H1 (cell line): ENCODE results near the gene ATP2B1. TPM values are rescaled to one million over a fixed set of nuclear protein-coding genes. Genes with fewer than 3 reads are reported as not detected.

Source experiments
- CTCF ChIA-PET: fragments of 300-600 bp; sonication (Branson Sonifier 250); formaldehyde crosslinking; loops from one replicate; lab custom pipeline; 2021; ENCODE audit not compliant: partially characterized antibody; lab: Charles Lee
- POLR2A ChIA-PET: fragments of 300-600 bp; sonication (Branson Sonifier 250); formaldehyde crosslinking; loops from one replicate; lab custom pipeline; 2021; ENCODE audit warnings: inconsistent platforms; ENCODE audit not compliant: partially characterized antibody; lab: Charles Lee
- DNase-seq, 2 experiments: peaks; one replicate each; pipeline versions ENCODE4 v3.0.0 to v3.0.0-alpha.2; 2010 to 2022; ENCODE audit warnings: low spot score in 2 of 2, low read depth in 1 of 2, mixed read lengths in 1 of 2
- FAIRE-seq: peaks from 2 replicates; lab custom pipeline; 2011; peaks lifted over from hg19 to GRCh38; lab: Jason Lieb, UNC
- H2AFZ ChIP-seq: 2 replicates; pipeline ENCODE4 v1.8.1; 2012; ENCODE audit warnings: low read length, inconsistent platforms
- H2AK5ac ChIP-seq: 2 replicates; pipeline ENCODE4 v1.6.1; 2013; ENCODE audit warnings: low read depth, low read length
- H2BK120ac ChIP-seq: replicated peaks from 2 replicates; pipeline ENCODE3; 2013; ENCODE audit warnings: low read depth, low read length, inconsistent platforms
- H2BK12ac ChIP-seq: 2 replicates; pipeline ENCODE4 v1.6.1; 2013; ENCODE audit warnings: low read depth, low read length
- H2BK15ac ChIP-seq: 2 replicates; pipeline ENCODE4 v1.6.1; 2013; ENCODE audit warnings: low read length
- H2BK20ac ChIP-seq: 2 replicates; pipeline ENCODE4 v1.6.1; 2013; ENCODE audit warnings: low read length
- H2BK5ac ChIP-seq: 2 replicates; pipeline ENCODE4 v1.6.1; 2013; ENCODE audit warnings: low read depth, low read length
- H3K14ac ChIP-seq: 2 replicates; pipeline ENCODE4 v1.6.1; 2013; ENCODE audit warnings: inconsistent platforms; ENCODE audit not compliant: insufficient read length
- H3K18ac ChIP-seq: 2 replicates; pipeline ENCODE4 v1.6.1; 2013; ENCODE audit warnings: low read length; ENCODE audit errors: extremely low read depth
- H3K23ac ChIP-seq: 2 replicates; pipeline ENCODE4 v1.6.1; 2013; ENCODE audit warnings: inconsistent platforms; ENCODE audit not compliant: insufficient read length
- H3K23me2 ChIP-seq: 2 replicates; pipeline ENCODE4 v1.6.1; 2013; ENCODE audit warnings: low read depth, low read length
- H3K27ac ChIP-seq: 2 replicates; pipeline ENCODE4 v1.6.1; 2011; ENCODE audit warnings: low read depth, low read length, inconsistent platforms
- H3K27me3 ChIP-seq, 4 experiments: replicated peaks in 1 of 4; 1 replicate in 1 of 4; 2 replicates in 3 of 4; pipeline versions ENCODE4 v1.6.1 to v1.8.1; 2011 to 2013; ENCODE audit warnings: low read length in 3 of 4, mild to moderate bottlenecking in 3 of 4, inconsistent platforms in 2 of 4, mixed read lengths in 2 of 4, moderate library complexity in 1 of 4; ENCODE audit not compliant: control insufficient read depth in 3 of 4, insufficient read depth in 3 of 4; ENCODE audit errors: extremely low read depth in 1 of 4
- H3K36me3 ChIP-seq, 4 experiments: 2 replicates each; pipeline versions ENCODE4 v1.6.1 to v1.8.1; 2011 to 2013; ENCODE audit warnings: mild to moderate bottlenecking in 4 of 4, low read length in 3 of 4, moderate library complexity in 2 of 4, control low read depth in 1 of 4, inconsistent platforms in 1 of 4; ENCODE audit not compliant: insufficient read depth in 4 of 4, control insufficient read depth in 2 of 4
- H3K4ac ChIP-seq: replicated peaks from 2 replicates; pipeline ENCODE3; 2013; ENCODE audit warnings: low read length, low read depth, mixed read lengths, inconsistent platforms; ENCODE audit not compliant: insufficient read length
- H3K4me1 ChIP-seq, 4 experiments: replicated peaks in 1 of 4; 1 replicate in 1 of 4; 2 replicates in 3 of 4; pipeline versions ENCODE4 v1.6.1 to v1.8.1; 2011 to 2013; ENCODE audit warnings: low read length in 3 of 4, inconsistent platforms in 2 of 4, mixed read lengths in 1 of 4; ENCODE audit not compliant: insufficient read depth in 4 of 4, control insufficient read depth in 3 of 4
- H3K4me2 ChIP-seq, 2 experiments: 2 replicates each; pipeline versions ENCODE4 v1.6.1 to v1.8.1; 2011 to 2013; ENCODE audit warnings: low read depth in 2 of 2, low read length in 2 of 2, control low read depth in 1 of 2, inconsistent platforms in 1 of 2, mild to moderate bottlenecking in 1 of 2; ENCODE audit not compliant: insufficient read depth in 1 of 2
- H3K4me3 ChIP-seq, 4 experiments: fragments of 200-600, 300-600 bp in 1 of 4; sonication (generic), shearing (Covaris generic), sonication (Bioruptor Twin) in 1 of 4; 2 replicates each; pipeline versions ENCODE4 v1.5.1 to v1.8.1; 2011 to 2016; ENCODE audit warnings: low read length in 4 of 4, low read depth in 3 of 4, control low read depth in 2 of 4, inconsistent platforms in 2 of 4, mild to moderate bottlenecking in 2 of 4, mixed read lengths in 1 of 4, moderate library complexity in 1 of 4; ENCODE audit not compliant: insufficient read depth in 2 of 4; ENCODE audit errors: extremely low read depth in 1 of 4
- H3K56ac ChIP-seq: replicated peaks from 2 replicates; pipeline ENCODE3; 2013; ENCODE audit warnings: low read depth, mild to moderate bottlenecking, mixed read lengths, low read length, inconsistent platforms; ENCODE audit not compliant: insufficient read length
- H3K79me1 ChIP-seq: 2 replicates; pipeline ENCODE4 v1.6.1; 2013; ENCODE audit warnings: low read depth, low read length, control low read depth
- H3K79me2 ChIP-seq, 2 experiments: 2 replicates each; pipeline versions ENCODE4 v1.6.1 to v1.8.1; 2012 to 2013; ENCODE audit warnings: low read length in 2 of 2, mild to moderate bottlenecking in 2 of 2, inconsistent platforms in 1 of 2; ENCODE audit not compliant: insufficient read depth in 2 of 2, control insufficient read depth in 1 of 2
- H3K9ac ChIP-seq, 4 experiments: replicated peaks in 1 of 4; 1 replicate in 1 of 4; 2 replicates in 3 of 4; pipeline versions ENCODE4 v1.6.1 to v1.8.1; 2011 to 2013; ENCODE audit warnings: low read depth in 3 of 4, low read length in 3 of 4, control low read depth in 2 of 4, mild to moderate bottlenecking in 2 of 4, moderate library complexity in 2 of 4, inconsistent platforms in 1 of 4; ENCODE audit errors: extremely low read depth in 1 of 4
- H3K9me3 ChIP-seq, 2 experiments: 2 replicates each; pipeline versions ENCODE4 v1.6.1 to v1.8.1; 2012 to 2013; ENCODE audit warnings: mild to moderate bottlenecking in 2 of 2, moderate library complexity in 2 of 2, control low read depth in 1 of 2, inconsistent platforms in 1 of 2, low read depth in 1 of 2, low read length in 1 of 2, mixed read lengths in 1 of 2; ENCODE audit not compliant: insufficient read depth in 2 of 2
- H4K20me1 ChIP-seq, 2 experiments: replicated peaks in 1 of 2; 2 replicates each; pipeline versions ENCODE3 to v1.8.1; 2011 to 2013; ENCODE audit warnings: inconsistent platforms in 2 of 2, low read length in 2 of 2, mild to moderate bottlenecking in 1 of 2; ENCODE audit not compliant: insufficient read depth in 2 of 2, control insufficient read depth in 1 of 2
- H4K5ac ChIP-seq: 2 replicates; pipeline ENCODE4 v1.6.1; 2013; ENCODE audit warnings: low read length, low read depth, mixed read lengths, inconsistent platforms; ENCODE audit not compliant: insufficient read length
- H4K8ac ChIP-seq: 2 replicates; pipeline ENCODE4 v1.8.0; 2013; ENCODE audit warnings: mild to moderate bottlenecking, moderate library complexity, low read length, inconsistent platforms; ENCODE audit not compliant: insufficient read depth; ENCODE audit errors: extremely low read depth
- H4K91ac ChIP-seq: replicated peaks from 2 replicates; pipeline ENCODE3; 2013; ENCODE audit warnings: low read length, mixed read lengths, inconsistent platforms; ENCODE audit not compliant: insufficient read length
- HDAC6 ChIP-seq: IDR thresholded peaks from one replicate; pipeline ENCODE4 v1.7.1; 2012; ENCODE audit warnings: low read depth, mild to moderate bottlenecking, inconsistent platforms, low read length, moderate library complexity
- NANOG ChIP-seq: IDR thresholded peaks from 2 replicates; pipeline ENCODE4 v1.6.1; 2011; ENCODE audit warnings: low read length, low read depth, mild to moderate bottlenecking, inconsistent platforms; ENCODE audit not compliant: insufficient read depth, poor library complexity, severe bottlenecking
- whole genome bisulfite sequencing, 2 experiments: shearing (Covaris generic) in 1 of 2; methylation state at CpG; one replicate each; pipeline versions ENCODE4 v1.1.6 to v1.1.7; 2013 to 2015; ENCODE audit warnings: low lambda C conversion rate in 2 of 2, mixed read lengths in 2 of 2, inconsistent platforms in 1 of 2, low coverage in 1 of 2, missing lambda C conversion rate in 1 of 2; ENCODE audit not compliant: insufficient replicate concordance in 2 of 2, insufficient coverage in 1 of 2, insufficient read length in 1 of 2; ENCODE audit errors: extremely low coverage in 1 of 2, missing lambda C conversion rate in 1 of 2; 5-methylcytosine and 5-hydroxymethylcytosine counted together
- polyA plus RNA-seq, 7 experiments: library from polyadenylated mRNA; depleted of rRNA in 3 of 7; stranded (reverse) in 5 of 7; unstranded in 2 of 7; fragments of >200 nt in 5 of 7; fragments of 200-250 nt in 2 of 7; gene quantifications; 1 replicate in 5 of 7; 2 replicates in 1 of 7; 4 replicates in 1 of 7; pipeline versions ENCODE4 v1.2.1 to v1.2.3, GENCODE V29; 2011 to 2013; ENCODE audit warnings: missing spikeins in 2 of 7, mixed read lengths in 2 of 7
- total RNA-seq: library from RNA; stranded (reverse); fragmentation: NEBNext Ultra II Directional; extraction: Animal tissue kit (Norgen Biotek cat#: 25700); gene quantifications from 2 replicates; pipeline ENCODE4 v1.2.1, GENCODE V29; 2021

Gene ATP2B1
- total and polyA plus RNA-seq, 2 of the 8 experiments (the other 6 are each of a cell fraction or from before 2014, with no cell fraction given): 4.3 to 32.0 TPM

DNA sequence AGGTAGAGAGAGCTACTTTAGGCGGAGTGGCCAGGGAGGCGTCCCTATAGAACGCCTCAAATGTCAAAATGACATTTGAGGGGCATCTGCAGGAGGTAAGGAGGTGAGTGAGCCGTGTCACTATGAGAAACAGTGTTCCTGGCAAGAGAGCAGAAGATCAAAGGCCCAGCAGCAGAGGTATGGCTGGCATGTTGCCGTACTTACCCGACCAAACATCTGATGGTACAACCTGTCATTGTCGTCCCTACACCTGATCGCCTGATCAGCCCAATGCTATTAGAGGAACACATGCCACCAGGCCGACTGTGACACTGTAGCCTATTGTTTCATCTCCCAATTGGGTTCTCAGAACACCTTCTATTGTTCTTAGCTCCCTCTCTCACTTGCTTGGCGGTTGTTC is 148.9 kb downstream of the ATP2B1 start:
- Histone ChIP-seq H3K23me2 (no peaks in the 10 kb centered on the region), H2BK20ac (no peak overlapping the region), H3K23ac (no peak overlapping the region), H4K8ac (no peak overlapping the region), H3K9me3 (no peaks in the 10 kb centered on the region), H2AFZ (no peak overlapping the region), H3K27me3 (no peaks in the 10 kb centered on the region), H3K79me2 (no peaks in the 10 kb centered on the region), H3K79me1 (no peaks in the 10 kb centered on the region), H3K27ac (no peak overlapping the region), H3K4me3 (no peak overlapping the region), H3K36me3 (no peaks in the 10 kb centered on the region), H3K9ac (no peak overlapping the region), H3K18ac (no peak overlapping the region), H2BK5ac (no peak overlapping the region), H3K14ac (no peak overlapping the region), H4K20me1 (no peaks in the 10 kb centered on the region), H3K56ac (no peak overlapping the region), H4K5ac (no peak overlapping the region), H3K4me1 (no peaks in the 10 kb centered on the region), H2BK15ac (no peak overlapping the region), H2BK12ac (no peak overlapping the region), H2AK5ac (no peak overlapping the region), H3K4ac (no peak overlapping the region), H2BK120ac (no peak overlapping the region), H3K4me2 (no peak overlapping the region), H4K91ac (no peak overlapping the region)
- 97% methylated on average over 10 of the region's 10 CpGs; no CpG with 5 or more reads in 1 of the 2 experiments for WGBS, 2 experiments
- TF ChIP-seq NANOG (no peak), HDAC6 (no peak)
- DNase-seq: no peak
- ChIA-PET CTCF (no interaction called here), POLR2A (no interaction called here)
- FAIRE-seq: no peak
